Breast epithelium (tissue), 3 donors: ENCODE data around the gene WNK2.

Experiments
- POLR2A ChIP-seq: fragments of 450-650 bp; IDR thresholded peaks from one replicate; pipeline ENCODE4 v1.6.1; 2016; ENCODE audit warnings: antibody characterized with exemption, mild to moderate bottlenecking, moderate library complexity
- POLR2AphosphoS5 ChIP-seq, 3 donors: sonication (generic); formaldehyde crosslinking; IDR thresholded peaks; one replicate each; pipeline ENCODE4 v1.6.1; 2017; ENCODE audit warnings: antibody characterized with exemption in 3 of 3

DNA sequence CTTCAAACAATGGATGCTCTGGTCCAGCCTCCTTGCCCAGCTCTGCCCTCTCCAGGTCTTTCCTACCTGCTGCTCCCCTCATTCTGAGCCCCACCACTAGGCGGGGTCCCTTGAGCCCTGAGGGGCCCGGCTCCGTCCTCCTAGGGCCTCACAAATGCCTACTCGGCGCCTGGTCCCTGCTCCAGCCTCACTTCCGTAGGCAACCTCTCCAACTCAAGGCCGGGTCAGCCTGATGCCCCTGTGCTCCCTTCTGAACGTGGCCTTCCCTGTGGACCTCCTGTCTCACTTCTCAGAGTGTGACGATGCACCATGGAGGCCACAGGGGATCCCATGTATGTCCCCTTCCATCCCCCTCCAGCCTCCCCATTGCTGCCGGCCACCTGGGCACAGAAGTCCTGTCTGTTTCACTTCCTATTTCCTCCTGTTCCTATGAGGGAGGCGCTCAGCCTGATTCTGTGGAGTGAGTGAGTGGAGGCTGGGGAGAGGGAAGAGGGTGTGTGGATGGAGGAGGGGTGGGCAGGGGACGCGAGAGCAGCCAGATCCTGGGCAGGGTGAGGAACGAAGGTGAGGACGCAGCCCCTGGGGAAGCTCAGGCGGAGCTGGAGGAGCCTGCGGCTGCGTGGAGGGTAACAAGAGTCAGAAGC, 140.4 kb downstream of the WNK2 start:
- no peak for TF ChIP-seq POLR2AphosphoS5 (IDR thresholded peaks at IDR 0.05)
- no peak for TF ChIP-seq POLR2A
